PC-9 (cell line): ENCODE measurements around the gene PRR7. TPM values are rescaled to one million over a fixed set of nuclear protein-coding genes. Genes with fewer than 3 reads are reported as not detected.

Source experiments
- BruUV-seq: library from RNA; stranded (reverse); fragments of 400-500 nt; replicated peaks from 2 replicates; lab custom pipeline; 2021; lab: Mats Ljungman, UMichigan
- CTCF ChIA-PET: fragments of 300-600 bp; sonication (Branson Sonifier 250); formaldehyde crosslinking; loops from one replicate; lab custom pipeline; 2022; ENCODE audit warnings: antibody characterized with exemption; lab: Charles Lee
- POLR2A ChIA-PET: fragments of 300-600 bp; sonication (Branson Sonifier 250); formaldehyde crosslinking; loops from one replicate; lab custom pipeline; 2022; ENCODE audit warnings: antibody characterized with exemption; ENCODE audit not compliant: unreplicated experiment; lab: Charles Lee
- DNase-seq, 2 experiments: peaks; one replicate each; pipeline versions ENCODE4 v3.0.0 to v3.0.0-alpha.2; 2015 to 2022; ENCODE audit warnings: mixed read lengths in 1 of 2
- H2AFZ ChIP-seq: fragments of 200-600 bp; sonication (generic); 2 replicates; pipeline ENCODE4 v1.8.1; 2017; ENCODE audit warnings: antibody characterized with exemption
- H3F3A ChIP-seq: fragments of 200-600 bp; sonication (generic); 2 replicates; pipeline ENCODE4 v1.8.1; 2017; ENCODE audit warnings: antibody characterized with exemption, mild to moderate bottlenecking, low read depth; ENCODE audit not compliant: insufficient read depth
- H3K27ac ChIP-seq: fragments of 200-600 bp; sonication (generic); 2 replicates; pipeline ENCODE4 v1.6.1; 2016; ENCODE audit warnings: mixed run types
- H3K27me3 ChIP-seq: fragments of 200-600 bp; sonication (generic); 2 replicates; pipeline ENCODE4 v1.6.1; 2016; ENCODE audit warnings: low read depth, mixed run types; ENCODE audit not compliant: insufficient read depth
- H3K36me3 ChIP-seq: fragments of 200-600 bp; sonication (generic); 2 replicates; pipeline ENCODE4 v1.6.1; 2016; ENCODE audit warnings: low read depth, mixed run types
- H3K4me1 ChIP-seq: fragments of 200-600 bp; sonication (generic); replicated peaks from 2 replicates; pipeline ENCODE4 v1.6.1; 2016; ENCODE audit warnings: mixed run types; ENCODE audit not compliant: insufficient read depth
- H3K4me2 ChIP-seq: fragments of 200-600 bp; sonication (generic); 2 replicates; pipeline ENCODE4 v1.6.1; 2017; ENCODE audit warnings: mixed run types
- H3K4me3 ChIP-seq: fragments of 200-600 bp; sonication (generic); 2 replicates; pipeline ENCODE4 v1.6.1; 2016; ENCODE audit warnings: mixed run types
- H3K79me2 ChIP-seq: fragments of 200-600 bp; sonication (generic); 2 replicates; pipeline ENCODE4 v1.6.1; 2017; ENCODE audit warnings: low read depth, mixed run types
- H3K9me2 ChIP-seq: fragments of 200-600 bp; sonication (generic); 2 replicates; pipeline ENCODE4 v1.8.1; 2017; ENCODE audit warnings: mild to moderate bottlenecking; ENCODE audit not compliant: insufficient read depth
- H3K9me3 ChIP-seq: fragments of 200-600 bp; sonication (generic); 2 replicates; pipeline ENCODE4 v1.8.1; 2016; ENCODE audit warnings: low read depth; ENCODE audit not compliant: insufficient read depth
- H4K20me1 ChIP-seq: fragments of 200-600 bp; sonication (generic); 2 replicates; pipeline ENCODE4 v1.8.1; 2017; ENCODE audit not compliant: insufficient read depth
- CTCF ChIP-seq: fragments of 200-600 bp; sonication (generic); conservative IDR thresholded peaks from 2 replicates; pipeline ENCODE4 v1.6.1; 2017; ENCODE audit warnings: mixed run types, antibody characterized with exemption, mild to moderate bottlenecking, moderate library complexity
- EZH2 ChIP-seq: fragments of 200-600 bp; sonication (generic); IDR thresholded peaks from 2 replicates; pipeline ENCODE4 v1.8.0; 2017; ENCODE audit warnings: antibody characterized with exemption, low read depth
- intact Hi-C: fragments of 100-400 bp; cut with micrococcal nuclease; formaldehyde crosslinking; loops from one replicate; pipeline ENCODE4 v1.10.0; 2022; ENCODE audit not compliant: unreplicated experiment
- total RNA-seq: library from RNA; stranded (reverse); gene quantifications from 2 replicates; pipeline ENCODE4 v1.2.3, GENCODE V29; 2021

PRR7 gene
- total RNA-seq, 1 experiment from 2014 or later, result 22.2 TPM

DNA sequence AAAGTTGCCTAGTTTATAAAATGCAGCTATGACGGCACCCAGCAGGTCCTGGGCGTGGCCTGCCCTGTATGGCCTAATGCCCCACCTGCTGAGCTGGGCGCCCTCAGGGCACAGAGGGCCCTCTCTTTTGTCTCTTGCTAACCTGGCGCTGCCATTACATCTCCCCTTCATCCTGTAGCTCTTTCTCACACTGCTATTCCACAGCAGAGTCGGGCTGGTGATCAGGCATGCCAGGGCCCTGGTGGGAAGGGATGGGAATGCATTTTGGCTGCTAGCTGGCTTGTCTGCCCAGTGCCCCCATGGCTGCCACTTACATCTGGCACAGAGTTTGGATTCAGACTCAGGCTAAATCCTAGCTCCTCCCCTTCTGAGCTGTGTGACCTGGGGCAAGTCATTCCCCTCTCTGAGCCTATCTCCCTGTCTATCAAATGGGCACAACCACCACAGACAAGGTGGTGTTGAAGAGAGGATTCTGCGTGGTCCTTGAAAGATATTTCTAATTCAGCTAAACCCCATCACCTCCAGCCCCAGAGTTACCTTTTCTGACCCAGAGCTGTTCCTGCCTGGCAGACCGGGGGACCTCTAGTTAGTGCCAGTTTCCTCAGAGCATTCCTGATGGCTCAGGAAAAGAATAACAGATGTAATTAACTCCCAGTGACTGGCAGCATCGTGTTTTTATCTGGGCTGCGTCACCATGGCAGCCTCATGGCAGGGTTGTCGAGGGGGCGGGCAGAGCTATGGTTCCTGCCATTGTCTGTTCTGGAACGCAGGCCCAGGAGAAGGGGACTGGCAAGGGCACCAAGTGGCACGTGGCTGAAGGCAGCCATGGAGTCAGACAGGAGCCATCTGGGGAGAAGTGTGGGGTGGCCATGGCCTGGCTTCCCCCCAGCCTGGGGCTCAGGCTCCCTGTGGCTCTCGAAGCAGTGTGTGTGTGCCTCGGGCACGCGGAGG lies 6.3 kb downstream of the PRR7 start:
- no peak overlapping the region for H3K27ac ChIP-seq
- intact Hi-C loops, result no loop called here
- H3K4me1 ChIP-seq, result peaks cover 19% of the 10 kb centered on the region
- ChIA-PET CTCF (interaction anchor here (1.0 to 1.2 kb wide), 3 partner anchors 49 to 64 kb away, joined by 3 to 5 read pairs (median 3); no protein-coding TSS in a partner anchor), POLR2A (interaction anchor here (0.7 kb wide), 1 partner anchor 62 kb away, joined by 7 read pairs; no protein-coding TSS in a partner anchor)
- no TSS peak for BruUV-seq
- no peak overlapping the region for H3K4me2 ChIP-seq
- TF ChIP-seq CTCF, result no peak
- TF ChIP-seq EZH2, result no peak
- peaks cover 20% of the 10 kb centered on the region; the same call in 1 of the 2 replicates for H3K79me2 ChIP-seq
- H3K27me3 ChIP-seq, result no peaks in the 10 kb centered on the region
- peaks cover 5% of the 10 kb centered on the region; the same call in 1 of the 2 replicates for H3K36me3 ChIP-seq
- no peak overlapping the region for H2AFZ ChIP-seq
- peaks cover 33% of the 10 kb centered on the region for H3F3A ChIP-seq
- no peaks in the 10 kb centered on the region for H3K9me3 ChIP-seq
- no peaks in the 10 kb centered on the region for H3K9me2 ChIP-seq
- no peak for DNase-seq
- no peak overlapping the region for H3K4me3 ChIP-seq
- H4K20me1 ChIP-seq, result peaks cover 18% of the 10 kb centered on the region; the same call in 1 of the 2 replicates

DNA sequence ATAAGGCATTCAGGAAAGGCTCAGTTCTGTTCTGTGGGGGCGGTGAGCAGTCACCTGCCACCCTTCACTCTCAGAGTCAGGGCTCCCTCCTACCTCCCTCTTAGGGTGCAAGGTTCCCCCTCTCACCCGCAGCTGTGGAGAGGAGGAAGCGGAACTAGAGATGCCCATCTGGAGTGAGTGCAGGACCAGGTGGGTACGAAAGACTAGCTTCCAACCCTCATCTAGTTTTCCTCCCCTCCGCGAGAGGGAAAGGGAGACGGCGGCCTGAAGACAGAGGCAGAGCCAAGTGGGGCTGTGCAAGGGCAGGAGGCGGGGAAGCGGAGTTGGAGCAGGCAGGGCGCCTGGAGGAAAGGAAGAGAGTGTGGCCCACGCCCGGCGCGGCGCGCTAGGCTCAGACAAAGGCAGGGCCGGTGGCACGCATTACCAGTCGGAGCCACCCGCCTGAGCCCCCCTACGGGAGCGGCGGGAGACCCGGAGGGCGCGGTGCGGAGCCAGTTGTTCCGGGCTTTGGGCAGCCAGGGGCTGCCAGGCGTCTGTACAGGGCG lies 7.3 kb downstream of the PRR7 start:
- no peaks in the 10 kb centered on the region for H3K27me3 ChIP-seq
- TF ChIP-seq EZH2 (no peak), CTCF (no peak)
- BruUV-seq, result no TSS peak
- H2AFZ ChIP-seq, result no peak overlapping the region
- H3F3A ChIP-seq, result peaks cover 28% of the 10 kb centered on the region; the same call in 1 of the 2 replicates
- H3K4me1 ChIP-seq, result peaks cover 10% of the 10 kb centered on the region
- H3K4me2 ChIP-seq, result peak overlapping the region; percentile 98
- H3K27ac ChIP-seq, result no peak overlapping the region
- no peaks in the 10 kb centered on the region for H3K9me3 ChIP-seq
- POLR2A ChIA-PET, result interaction anchor here (0.7 kb wide), 1 partner anchor 49 kb away, joined by 3 read pairs; no protein-coding TSS in a partner anchor
- DNase-seq, result no peak
- peaks cover 5% of the 10 kb centered on the region; the same call in 1 of the 2 replicates for H3K36me3 ChIP-seq
- H3K79me2 ChIP-seq, result peaks cover 15% of the 10 kb centered on the region; the same call in 1 of the 2 replicates
- no peaks in the 10 kb centered on the region for H3K9me2 ChIP-seq
- CTCF ChIA-PET, result interaction anchor here (1.0 to 1.7 kb wide), 3 partner anchors 20 to 144 kb away, joined by 3 to 6 read pairs (median 4); no protein-coding TSS in a partner anchor
- intact Hi-C loops, result loop anchor here (1.0 to 2.0 kb wide), 4 partner anchors 27 to 136 kb away; partner anchors contain the start of gene GRK6
- H4K20me1 ChIP-seq, result peaks cover 27% of the 10 kb centered on the region
- H3K4me3 ChIP-seq, result peak overlapping the region; percentile 77; the same call in 1 of the 2 replicates
